ENCODE measurements around the gene OLFML2B. TPM values are rescaled to one million over a fixed set of nuclear protein-coding genes. Genes with fewer than 3 reads are reported as not detected.

Gene OLFML2B
- total RNA-seq, 1 experiment from 2014 or later: 1.4 TPM

- TF ChIP-seq, protein P1, sequence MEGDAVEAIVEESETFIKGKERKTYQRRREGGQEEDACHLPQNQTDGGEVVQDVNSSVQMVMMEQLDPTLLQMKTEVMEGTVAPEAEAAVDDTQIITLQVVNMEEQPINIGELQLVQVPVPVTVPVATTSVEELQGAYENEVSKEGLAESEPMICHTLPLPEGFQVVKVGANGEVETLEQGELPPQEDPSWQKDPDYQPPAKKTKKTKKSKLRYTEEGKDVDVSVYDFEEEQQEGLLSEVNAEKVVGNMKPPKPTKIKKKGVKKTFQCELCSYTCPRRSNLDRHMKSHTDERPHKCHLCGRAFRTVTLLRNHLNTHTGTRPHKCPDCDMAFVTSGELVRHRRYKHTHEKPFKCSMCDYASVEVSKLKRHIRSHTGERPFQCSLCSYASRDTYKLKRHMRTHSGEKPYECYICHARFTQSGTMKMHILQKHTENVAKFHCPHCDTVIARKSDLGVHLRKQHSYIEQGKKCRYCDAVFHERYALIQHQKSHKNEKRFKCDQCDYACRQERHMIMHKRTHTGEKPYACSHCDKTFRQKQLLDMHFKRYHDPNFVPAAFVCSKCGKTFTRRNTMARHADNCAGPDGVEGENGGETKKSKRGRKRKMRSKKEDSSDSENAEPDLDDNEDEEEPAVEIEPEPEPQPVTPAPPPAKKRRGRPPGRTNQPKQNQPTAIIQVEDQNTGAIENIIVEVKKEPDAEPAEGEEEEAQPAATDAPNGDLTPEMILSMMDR (conservative IDR thresholded peaks at IDR 0.05): no peak
- H3K23ac ChIP-seq (ENCODE audit: insufficient read length, low read depth, low read length): no peak overlapping the region
- H2BK12ac ChIP-seq (ENCODE audit: insufficient read length, low read depth, low read length): no peak overlapping the region
- no peaks in the 10 kb centered on the region; the same call in 1 of the 2 replicates for H3K27me3 Mint-ChIP-seq (ENCODE audit: low read depth)
- no peak overlapping the region for H3K18ac ChIP-seq (ENCODE audit: insufficient read length, low read depth, low read length)
- no peaks in the 10 kb centered on the region for H3K4me1 ChIP-seq (ENCODE audit: insufficient read depth, low read length)
- no peaks in the 10 kb centered on the region for H3K79me2 ChIP-seq (ENCODE audit: insufficient read depth, low read length)
- no peak for DNase-seq
- H4K5ac ChIP-seq (ENCODE audit: insufficient read length, low read depth, low read length): no peak overlapping the region
- no peak overlapping the region for H2BK120ac ChIP-seq (ENCODE audit: low read depth, low read length, poor library complexity, severe bottlenecking)
- H2BK15ac ChIP-seq (ENCODE audit: low read depth, low read length): no peak overlapping the region
- no peak overlapping the region for H4K8ac ChIP-seq (replicated peaks; ENCODE audit: insufficient read length, low read depth, low read length)
- no peak overlapping the region for H3K4me2 ChIP-seq (ENCODE audit: insufficient read depth, insufficient read length, low read length)
- H3K36me3 Mint-ChIP-seq (ENCODE audit: insufficient read depth in 1 of 3, low read depth in 3 of 3): no peaks in the 10 kb centered on the region
- no peak overlapping the region for H3K27ac Mint-ChIP-seq
- no peak overlapping the region for H3K4me3 Mint-ChIP-seq
- H3K9me3 Mint-ChIP-seq: peaks cover 0 to 2% of the 10 kb centered on the region in 2 experiments; a peak in 2 of 5 replicates
- no peak overlapping the region for H3K4ac ChIP-seq (ENCODE audit: low read depth, low read length)
- no peak overlapping the region for H4K91ac ChIP-seq (ENCODE audit: insufficient read length, low read depth, low read length)
- no peak overlapping the region for H3K56ac ChIP-seq (ENCODE audit: insufficient read length, low read depth, low read length)
- no peak overlapping the region for H2AFZ ChIP-seq (ENCODE audit: low read length)
- H3K14ac ChIP-seq (ENCODE audit: insufficient read depth, low read length): no peak overlapping the region
- H3K27me3 ChIP-seq (ENCODE audit: insufficient read depth, low read length): no peaks in the 10 kb centered on the region
- no peaks in the 10 kb centered on the region for H4K20me1 ChIP-seq (ENCODE audit: control insufficient read depth, insufficient read depth, insufficient read length)
- H2BK5ac ChIP-seq (ENCODE audit: insufficient read length, low read length): no peak overlapping the region
- H3K79me1 ChIP-seq (ENCODE audit: insufficient read depth, low read depth, low read length, poor library complexity, severe bottlenecking): no peaks in the 10 kb centered on the region
- H3K23me2 ChIP-seq (ENCODE audit: insufficient read length, low read depth, low read length, poor library complexity, severe bottlenecking): no peaks in the 10 kb centered on the region
- peaks cover 4 to 5% of the 10 kb centered on the region in 2 experiments for H3K4me1 Mint-ChIP-seq
- H3K9me3 ChIP-seq (ENCODE audit: control insufficient read depth, low read depth, low read length): no peaks in the 10 kb centered on the region
- H2AK5ac ChIP-seq (ENCODE audit: insufficient read length, low read length): no peak overlapping the region
- no peak overlapping the region for H2BK20ac ChIP-seq (ENCODE audit: low read depth, low read length, poor library complexity, severe bottlenecking)
- no peak overlapping the region for H3K27ac ChIP-seq (ENCODE audit: insufficient read length, low read depth, low read length)
- no peak overlapping the region for H3K9ac ChIP-seq (ENCODE audit: extremely low read depth, insufficient read length, low read length)
- no CpG with 5 or more reads among the region's 1 CpG for WGBS (ENCODE audit: extremely low coverage, insufficient read length, low lambda C conversion rate)
- H3T11ph ChIP-seq (ENCODE audit: low read length): no peak overlapping the region
Observed at GRCh38 chr1:162042361-162042760, 18.7 kb upstream of the OLFML2B start.

All from H9 (cell line).